Left forelimb (tissue), 1 donor: ENCODE data around the gene SPATA12.

Source experiments
- DNase-seq: peaks from one replicate; pipeline ENCODE4 v3.0.0-alpha.2; 2018; ENCODE audit warnings: low spot score

SPATA12 gene

GRCh38 chr3:57116501-57116900 is 56.0 kb downstream of the SPATA12 start:
- DNase-seq = no peak

GRCh38 chr3:57118254-57118653 is 57.8 kb downstream of the SPATA12 start:
- no peak for DNase-seq

- no peak for DNase-seq
Measured at GRCh38 chr3:57120040-57120439, 59.6 kb downstream of the SPATA12 start.

- DNase-seq = no peak
Measured at GRCh38 chr3:57120451-57121174, 60.1 kb downstream of the SPATA12 start.
